Measurements from ENCODE around the gene CEACAM16.
A peak's percentile ranks its signal among the peaks of the same experiment; 100 is the strongest.

CEACAM16 gene

GRCh38 chr19:44746616-44746945, 47.6 kb downstream of the CEACAM16 start:
- no peak for DNase-seq (ENCODE audit: low spot score)

DNA sequence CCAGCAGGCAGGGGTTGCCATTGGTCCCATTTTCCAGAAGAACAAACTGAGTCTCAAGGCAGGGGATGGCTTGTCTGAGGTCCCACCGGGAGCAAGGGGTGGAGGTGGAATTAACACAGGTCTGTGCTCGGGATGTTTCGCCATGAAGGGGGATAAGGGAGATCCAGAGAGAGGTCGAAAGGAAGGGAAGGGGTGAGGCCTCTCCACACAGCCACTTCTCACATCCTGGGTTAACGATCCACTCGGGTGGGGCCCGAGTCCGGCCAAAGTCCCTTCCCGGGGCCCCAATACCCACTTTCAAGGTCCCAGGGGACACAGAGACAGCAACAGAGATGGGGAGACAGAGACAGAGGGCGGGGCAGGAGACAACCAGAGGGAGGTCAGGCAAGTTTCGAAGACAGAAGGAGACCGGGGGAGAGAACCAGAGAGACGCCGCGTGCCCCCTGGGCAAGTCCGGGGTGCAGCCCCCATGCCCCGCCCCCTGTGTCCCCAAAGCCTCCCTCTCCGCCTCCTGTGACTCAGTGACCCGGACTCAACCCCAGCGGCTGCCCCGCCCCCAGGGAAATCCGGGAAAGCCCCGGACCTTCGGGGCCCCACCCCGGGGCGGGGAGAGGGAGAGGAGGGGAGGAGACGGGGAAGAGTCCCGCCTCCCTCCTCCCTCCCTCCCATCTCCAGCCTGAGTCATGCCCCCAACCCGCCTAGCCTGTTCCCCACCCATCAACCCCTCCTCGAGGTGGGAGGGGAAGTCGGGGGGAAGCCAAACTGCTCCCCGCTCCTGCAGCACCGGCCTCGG, 48.2 kb downstream of the CEACAM16 start:
- DNase-seq (ENCODE audit: low spot score), result peak; percentile 96

DNA sequence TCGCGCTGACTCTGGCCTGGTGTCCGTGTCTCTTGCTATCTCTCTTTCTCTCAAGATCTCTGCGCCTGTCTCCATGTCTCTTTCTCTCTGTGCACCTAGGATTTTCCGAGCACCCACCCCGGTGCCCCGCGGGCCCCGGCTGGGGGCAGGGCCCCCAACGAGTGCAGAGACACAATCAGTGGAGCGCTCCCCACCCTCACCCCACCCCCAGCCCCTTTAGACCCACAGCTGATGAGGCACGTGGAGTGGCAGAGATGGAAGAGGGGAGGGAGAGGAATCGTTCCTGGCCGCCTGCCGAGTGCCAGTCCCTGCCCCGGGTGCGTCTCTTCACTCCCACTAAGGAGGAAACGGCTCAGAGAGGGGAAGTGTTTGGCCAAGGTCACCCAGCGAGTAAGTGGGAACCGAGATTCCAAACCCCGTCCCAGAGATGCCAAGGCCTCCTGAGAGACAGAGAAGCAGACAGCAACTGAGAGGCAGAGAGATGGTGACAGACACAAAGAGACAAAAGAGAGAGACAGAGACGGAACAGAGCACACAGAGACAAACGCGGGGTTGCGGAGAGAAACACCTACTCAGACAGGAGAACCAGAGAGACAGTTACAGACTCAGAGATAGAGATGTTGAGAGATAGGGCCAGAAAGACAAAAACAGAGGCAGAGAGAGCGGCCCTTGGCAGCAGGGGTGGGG, 48.9 kb downstream of the CEACAM16 start:
- DNase-seq (ENCODE audit: low spot score), result peak; percentile 76

- DNase-seq (ENCODE audit: low spot score), result peak; percentile 68
Observed at GRCh38 chr19:44748426-44749254, 49.7 kb downstream of the CEACAM16 start, which contains the start of gene BCL3. TSS of gene BCL3 (plus strand) at chr19:44748708. CDS start at chr19:44748791, 83 bp downstream.

GRCh38 chr19:44749292-44749691, 50.3 kb downstream of the CEACAM16 start:
- DNase-seq (ENCODE audit: low spot score), result no peak

DNA sequence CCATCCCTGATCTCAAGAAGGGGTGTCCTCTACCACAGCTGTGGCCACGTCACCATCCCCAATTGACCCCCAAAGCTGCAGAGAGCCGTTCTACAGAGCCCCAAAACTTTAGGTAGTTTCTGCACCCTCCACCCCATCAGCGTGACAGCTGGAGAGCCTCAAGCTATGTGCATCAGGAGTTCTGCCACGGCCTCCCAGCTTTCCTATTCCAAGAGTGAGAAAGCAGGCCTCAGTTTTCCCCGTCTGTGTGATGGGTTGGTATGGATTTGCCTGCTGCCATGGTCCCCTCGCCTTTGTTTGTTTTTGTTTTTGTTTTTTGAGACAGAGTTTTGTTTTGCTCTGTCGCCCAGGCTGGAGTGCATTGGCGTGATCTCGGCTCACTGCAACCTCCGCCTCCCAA, 51.0 kb downstream of the CEACAM16 start:
- DNase-seq (ENCODE audit: low spot score), result no peak

DNA sequence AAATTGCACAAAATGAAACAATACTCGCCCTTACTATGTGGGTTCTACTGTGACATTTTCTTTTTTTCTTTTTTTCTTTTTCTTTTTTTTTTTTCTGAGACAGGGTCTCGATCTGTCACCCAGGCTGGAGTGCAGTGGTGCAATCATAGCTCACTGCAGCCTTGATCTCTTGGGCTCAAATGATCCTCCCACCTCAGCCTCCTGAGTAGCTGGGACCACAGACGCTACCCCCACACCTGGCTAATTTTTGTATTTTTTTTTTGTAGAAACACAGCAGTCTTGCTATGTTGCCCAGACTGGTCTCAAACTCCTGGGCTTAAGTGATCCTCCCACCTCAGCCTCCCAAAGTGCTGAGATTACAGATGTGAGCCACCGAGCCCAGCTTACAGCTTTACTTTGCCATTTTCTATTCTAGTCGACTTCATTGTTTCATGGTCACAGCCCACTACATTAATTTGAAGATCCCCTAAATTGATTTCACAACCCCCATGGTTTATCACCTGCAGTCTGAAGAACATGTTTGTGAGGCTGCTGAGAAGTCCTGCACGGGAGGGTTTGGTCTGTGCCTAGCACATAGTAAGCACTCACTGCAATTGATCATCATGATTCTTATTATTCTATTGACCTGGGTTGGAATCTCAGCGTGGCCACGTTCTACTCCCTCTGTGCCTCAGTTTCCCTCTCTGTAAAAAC, 53.3 kb downstream of the CEACAM16 start:
- no peak for DNase-seq (ENCODE audit: low spot score)

DNA sequence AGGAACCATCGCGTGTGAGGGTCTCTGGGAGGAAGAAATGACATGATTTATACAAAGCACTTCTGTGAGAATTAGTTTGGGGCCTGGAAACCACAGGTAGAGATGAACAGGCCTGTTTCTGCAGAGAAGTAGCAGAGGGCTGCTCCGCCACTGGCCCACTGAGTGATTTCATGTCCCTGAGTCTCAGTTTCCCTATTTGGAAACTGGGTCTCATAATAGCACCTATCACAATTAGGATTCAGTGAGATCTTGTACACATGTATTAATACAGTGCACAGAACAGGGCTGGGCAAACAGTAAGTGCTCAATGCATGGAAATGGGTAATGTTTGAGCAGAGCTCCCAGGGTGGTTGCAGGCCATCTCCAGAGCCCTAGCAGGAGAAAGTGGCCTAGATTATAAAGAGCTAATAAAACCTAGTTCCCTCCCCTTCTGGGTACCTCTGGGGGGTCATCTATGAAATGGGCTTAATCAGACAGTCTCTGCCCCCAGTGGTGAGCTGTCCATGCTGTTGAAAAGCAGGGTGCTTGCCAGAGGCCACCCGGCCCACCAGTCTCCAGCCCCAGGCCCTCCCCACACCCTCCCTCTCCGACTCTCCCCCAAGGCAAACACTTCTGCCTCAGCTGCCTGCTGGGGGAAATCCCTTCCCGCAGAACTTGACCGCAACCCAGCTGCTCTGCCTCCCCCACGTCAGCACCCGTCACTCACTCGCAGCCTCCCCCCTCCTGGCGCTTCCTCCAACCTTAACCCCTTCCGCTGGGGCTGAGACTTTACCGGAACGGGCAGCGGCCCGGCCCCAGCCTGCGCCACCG, 54.1 kb downstream of the CEACAM16 start:
- peak; percentile 95 for DNase-seq (ENCODE audit: low spot score)

DNA sequence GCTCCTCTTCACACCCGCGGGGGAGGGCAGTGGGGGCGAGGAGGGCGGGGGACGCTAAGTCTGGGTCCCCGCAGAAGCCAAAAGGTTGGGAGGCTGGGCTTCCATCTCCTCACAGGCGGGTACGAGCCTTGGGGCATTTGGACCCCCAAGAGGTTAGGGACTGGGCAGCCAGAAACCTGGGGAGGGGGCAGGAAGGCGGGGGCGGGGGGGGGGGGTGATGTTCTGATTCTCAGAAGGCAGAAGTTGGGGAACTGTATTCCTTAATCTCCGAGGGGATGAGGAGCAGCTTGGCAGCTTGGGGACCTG, 54.6 kb downstream of the CEACAM16 start:
- no peak for DNase-seq (ENCODE audit: low spot score)

GRCh38 chr19:44753932-44754749, 55.2 kb downstream of the CEACAM16 start:
- peak; percentile 89 for DNase-seq (ENCODE audit: low spot score)

- no peak for DNase-seq (ENCODE audit: low spot score)
Observed at GRCh38 chr19:44754750-44755080, 55.8 kb downstream of the CEACAM16 start.

DNA sequence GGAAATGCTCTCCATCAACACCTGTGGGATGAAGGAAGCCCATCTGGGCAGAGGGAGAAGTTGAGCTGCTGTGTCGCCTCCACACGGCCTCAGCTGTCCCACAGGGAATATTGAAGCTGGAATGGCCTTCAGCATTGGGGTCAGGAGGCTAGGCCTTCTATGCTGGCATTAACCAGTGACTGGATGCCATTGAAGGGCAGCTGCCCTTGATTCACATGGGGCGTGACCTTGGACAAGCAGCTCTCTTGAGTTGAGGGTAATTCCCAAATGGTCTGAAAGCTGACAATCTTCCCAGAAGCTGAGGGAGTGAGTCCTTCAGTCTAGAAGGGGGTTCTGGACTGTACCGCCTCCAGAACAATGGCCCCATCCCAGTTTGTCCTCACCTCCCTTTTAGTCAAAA, 56.3 kb downstream of the CEACAM16 start:
- no peak for DNase-seq (ENCODE audit: low spot score)

- DNase-seq (ENCODE audit: low spot score), result no peak
Observed at GRCh38 chr19:44756089-44756562, 57.2 kb downstream of the CEACAM16 start.

DNA sequence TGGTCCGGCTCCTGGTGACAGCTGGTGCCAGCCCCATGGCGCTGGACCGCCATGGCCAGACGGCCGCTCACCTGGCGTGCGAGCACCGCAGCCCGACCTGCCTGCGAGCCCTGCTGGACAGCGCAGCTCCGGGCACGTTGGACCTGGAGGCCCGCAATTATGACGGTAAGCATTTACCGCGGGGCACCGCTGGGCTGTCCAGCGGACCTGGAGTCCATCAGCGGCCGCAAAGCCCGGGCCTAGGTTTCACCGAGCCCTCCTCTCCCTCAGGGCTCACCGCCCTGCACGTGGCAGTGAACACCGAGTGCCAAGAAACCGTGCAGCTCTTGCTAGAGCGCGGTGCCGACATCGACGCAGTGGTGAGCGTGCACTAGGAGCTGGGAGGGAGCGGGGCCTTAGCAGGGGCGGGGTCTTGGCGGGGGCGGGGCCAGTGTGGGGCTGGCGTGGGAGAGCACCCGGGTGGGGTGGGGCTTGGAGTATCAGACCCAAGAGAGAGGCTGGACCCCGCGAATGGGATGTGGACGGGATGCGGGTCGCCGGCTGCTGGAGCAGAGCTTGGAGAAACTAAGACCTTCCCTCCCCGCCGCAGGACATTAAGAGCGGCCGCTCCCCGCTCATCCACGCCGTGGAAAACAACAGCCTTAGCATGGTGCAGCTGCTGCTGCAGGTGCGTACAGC, 58.2 kb downstream of the CEACAM16 start:
- peak; percentile 52 for DNase-seq (ENCODE audit: low spot score)

- DNase-seq (ENCODE audit: low spot score), result peak; percentile 79
Observed at GRCh38 chr19:44757735-44758505, 59.0 kb downstream of the CEACAM16 start.

DNA sequence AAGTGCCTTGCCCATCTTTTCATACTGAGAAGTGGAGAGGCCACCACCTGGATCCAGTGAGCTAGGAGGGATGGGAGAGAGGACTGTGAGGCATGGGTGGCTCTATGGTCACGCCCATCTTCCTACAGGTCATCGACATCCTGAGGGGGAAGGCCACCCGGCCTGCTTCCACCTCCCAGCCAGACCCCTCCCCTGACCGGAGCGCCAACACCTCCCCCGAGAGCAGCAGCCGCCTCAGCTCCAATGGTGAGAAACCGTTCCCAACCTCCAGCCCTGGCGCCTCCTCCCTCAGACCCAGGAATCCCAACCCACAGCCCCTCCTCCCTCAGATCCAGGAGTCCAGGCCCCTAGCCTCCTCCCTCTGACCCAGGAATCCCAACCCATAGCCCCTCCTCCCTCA, 59.6 kb downstream of the CEACAM16 start:
- no peak for DNase-seq (ENCODE audit: low spot score)

DNA sequence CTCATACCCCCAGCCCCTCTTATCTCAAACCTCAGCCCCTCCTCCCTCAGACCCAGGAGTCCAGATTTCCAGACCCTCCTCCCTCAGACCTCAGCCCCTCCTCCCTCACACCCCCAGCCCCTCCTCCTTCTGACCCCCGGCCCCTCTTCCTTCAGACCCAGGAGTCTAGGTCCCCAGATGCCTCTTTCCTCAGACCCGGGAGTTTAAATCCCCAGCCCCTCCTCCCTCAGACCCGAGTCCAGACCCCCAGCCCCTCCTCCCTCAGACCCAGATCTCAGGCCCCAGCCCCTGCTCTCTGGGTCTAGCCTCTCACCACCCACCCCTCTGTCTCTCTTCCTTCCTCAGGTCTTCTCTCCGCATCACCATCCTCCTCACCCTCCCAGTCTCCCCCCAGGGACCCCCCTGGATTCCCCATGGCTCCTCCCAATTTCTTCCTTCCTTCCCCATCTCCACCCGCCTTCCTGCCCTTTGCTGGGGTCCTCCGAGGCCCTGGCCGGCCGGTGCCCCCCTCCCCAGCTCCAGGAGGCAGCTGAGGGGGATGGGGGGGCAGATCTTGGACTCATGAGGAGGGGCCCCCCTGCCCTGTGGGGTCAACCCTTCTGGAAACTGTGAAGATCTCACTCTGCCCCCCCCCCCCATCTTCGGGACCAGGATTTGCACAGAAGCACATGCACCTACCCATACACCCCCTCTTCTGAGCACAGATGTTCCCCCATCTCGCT, 60.3 kb downstream of the CEACAM16 start:
- DNase-seq (ENCODE audit: low spot score), result no peak
